HepG2 (cell line): ENCODE results near the gene SH2D6. TPM values are rescaled to one million over a fixed set of nuclear protein-coding genes. Genes with fewer than 3 reads are reported as not detected.
A peak's percentile ranks its signal among the peaks of the same experiment; 100 is the strongest.

ENCODE experiments used
- ASH2L ChIP-seq: fragments of 300-600, 200-600 bp; sonication (generic); IDR thresholded peaks from 2 replicates; pipeline ENCODE4 v1.7.0; 2017; ENCODE audit warnings: low read depth, mild to moderate bottlenecking, moderate library complexity, mixed read lengths, low read length; ENCODE audit not compliant: insufficient read length
- EEA1 ChIP-seq: sonication (generic); formaldehyde crosslinking; IDR thresholded peaks from 2 replicates; pipeline ENCODE4 v1.5.1; 2020; ENCODE audit warnings: mild to moderate bottlenecking, missing genetic modification reagents, borderline replicate concordance
- GTF2F1 ChIP-seq: fragments of 150-350 bp; IDR thresholded peaks from 2 replicates; pipeline ENCODE4 v1.6.1; 2014; ENCODE audit warnings: low read length
- HNF1B ChIP-seq: sonication (generic); formaldehyde crosslinking; IDR thresholded peaks from 2 replicates; pipeline ENCODE4 v1.5.1; 2020; ENCODE audit warnings: mild to moderate bottlenecking, moderate library complexity, missing genetic modification reagents
- HNRNPLL ChIP-seq: fragments of 200-400 bp; formaldehyde crosslinking; IDR thresholded peaks from 2 replicates; pipeline ENCODE4 v1.6.1; 2017; ENCODE audit warnings: mild to moderate bottlenecking, low read depth, low read length; ENCODE audit not compliant: poor library complexity, severe bottlenecking
- JDP2 ChIP-seq: sonication (generic); formaldehyde crosslinking; IDR thresholded peaks from 2 replicates; pipeline ENCODE4 v1.8.1; 2022; ENCODE audit warnings: missing genetic modification reagents, borderline replicate concordance
- RERE ChIP-seq: IDR thresholded peaks from 2 replicates; pipeline ENCODE4 v1.6.1; 2016; ENCODE audit warnings: low read depth, missing genetic modification reagents, missing compliant biosample characterization
- SOX6 ChIP-seq, 2 experiments: fragments of 450-650 bp in 1 of 2; sonication (generic) in 1 of 2; formaldehyde crosslinking in 1 of 2; IDR thresholded peaks; 2 replicates each; pipeline versions ENCODE4 v1.4.0 to v1.6.1; 2017 to 2020; ENCODE audit warnings: antibody characterized with exemption in 1 of 2, mild to moderate bottlenecking in 1 of 2, missing genetic modification reagents in 1 of 2
- SP4 ChIP-seq: sonication (generic); formaldehyde crosslinking; IDR thresholded peaks from 2 replicates; pipeline ENCODE4 v1.8.1; 2023; ENCODE audit warnings: mild to moderate bottlenecking, missing genetic modification reagents
- ZHX1 ChIP-seq: sonication (generic); formaldehyde crosslinking; IDR thresholded peaks from 2 replicates; pipeline ENCODE4 v1.8.1; 2022; ENCODE audit warnings: low read depth, mild to moderate bottlenecking, missing genetic modification reagents
- ZNF101 ChIP-seq: sonication (generic); formaldehyde crosslinking; IDR thresholded peaks from 2 replicates; pipeline ENCODE4 v1.4.0; 2020; ENCODE audit warnings: mild to moderate bottlenecking, low read depth, missing genetic modification reagents, borderline replicate concordance
- ZNF207 ChIP-seq: fragments of 450-650 bp; IDR thresholded peaks from 2 replicates; pipeline ENCODE4 v1.6.1; 2016; ENCODE audit warnings: antibody characterized with exemption, borderline replicate concordance
- ZNF501 ChIP-seq: sonication (generic); formaldehyde crosslinking; IDR thresholded peaks from 2 replicates; pipeline ENCODE4 v1.5.1; 2020; ENCODE audit warnings: mild to moderate bottlenecking, moderate library complexity, missing genetic modification reagents
- ZNF556 ChIP-seq: sonication (generic); formaldehyde crosslinking; IDR thresholded peaks from 2 replicates; pipeline ENCODE4 v1.4.0; 2020; ENCODE audit warnings: mild to moderate bottlenecking, missing genetic modification reagents, borderline replicate concordance
- ZNF670 ChIP-seq: sonication (generic); formaldehyde crosslinking; IDR thresholded peaks from 2 replicates; pipeline ENCODE4 v1.8.0; 2022; ENCODE audit warnings: mild to moderate bottlenecking, missing genetic modification reagents, borderline replicate concordance
- ZNF746 ChIP-seq: sonication (generic); formaldehyde crosslinking; IDR thresholded peaks from 2 replicates; pipeline ENCODE4 v1.8.0; 2022; ENCODE audit warnings: mild to moderate bottlenecking, missing genetic modification reagents
- ZNF747 ChIP-seq: sonication (generic); formaldehyde crosslinking; IDR thresholded peaks from 2 replicates; pipeline ENCODE4 v1.8.1; 2023; ENCODE audit warnings: missing genetic modification reagents, mild to moderate bottlenecking, borderline replicate concordance
- ZNF75D ChIP-seq: sonication (generic); formaldehyde crosslinking; IDR thresholded peaks from 2 replicates; pipeline ENCODE4 v1.8.1; 2023; ENCODE audit warnings: missing genetic modification reagents, mild to moderate bottlenecking, borderline replicate concordance
- ZNF891 ChIP-seq: sonication (generic); formaldehyde crosslinking; IDR thresholded peaks from 2 replicates; pipeline ENCODE4 v1.5.0; 2020; ENCODE audit warnings: mild to moderate bottlenecking, missing genetic modification reagents
- ZSCAN9 ChIP-seq: IDR thresholded peaks from 2 replicates; pipeline ENCODE4 v1.6.1; 2016; ENCODE audit warnings: borderline replicate concordance
- polyA plus RNA-seq, 8 experiments: library from polyadenylated mRNA; depleted of rRNA in 3 of 8; stranded (reverse) in 7 of 8; unstranded in 1 of 8; fragments of >200 nt; fragmentation: Illumina TruSeq in 4 of 8; extraction: Trizol in 4 of 8; gene quantifications; 2 replicates each; pipeline versions ENCODE4 v1.2.1 to v1.2.3, GENCODE V29; 2011 to 2016; ENCODE audit warnings: low read depth in 4 of 8, missing spikeins in 1 of 8, mixed read lengths in 1 of 8; ENCODE audit not compliant: insufficient read depth in 1 of 8
- total RNA-seq, 5 experiments: library from RNA; depleted of rRNA; stranded (reverse); fragments of >200 nt; fragmentation: Illumina TruSeq; extraction: Trizol; gene quantifications; 2 replicates each; pipeline ENCODE4 v1.2.3, GENCODE V29; 2016; ENCODE audit warnings: low read depth in 1 of 5

The SH2D6 gene
- total and polyA plus RNA-seq, 2 of the 13 experiments (the other 11 are each of a cell fraction or from before 2014, with no cell fraction given) = 0.11 to 0.26 TPM

GRCh38 chr2:85475799-85476490 is 57.4 kb downstream of the SH2D6 start (continued):
- TF ChIP-seq ZNF501 (0 out of 2 replicates have a peak, but pooled peaks have one; percentile 39), ZNF75D (CRISPR knock-in tag) (no peak), SP4 (no peak), GTF2F1 (no peak), ZNF556 (no peak), ZNF207 (no peak), SOX6 (IDR thresholded peaks at IDR 0.05) (no peak), SOX6 (CRISPR knock-in tag; IDR thresholded peaks at IDR 0.05) (peak; percentile 52), HNRNPLL (no peak), ZNF891 (CRISPR knock-in tag) (no peak), ZSCAN9 (CRISPR knock-in tag) (no peak), JDP2 (CRISPR knock-in tag) (no peak), ZHX1 (CRISPR knock-in tag) (no peak), HNF1B (0 out of 2 replicates have a peak, but pooled peaks have one; percentile 28), EEA1 (CRISPR knock-in tag) (no peak), ZNF101 (CRISPR knock-in tag) (no peak), ASH2L (peak; percentile 26), ZNF746 (CRISPR knock-in tag) (no peak), ZNF747 (CRISPR knock-in tag) (no peak), RERE (no peak), ZNF670 (no peak)
